LNCAP (cell line): Measurements from ENCODE around the gene PASK.

Experiments
- TF ChIP-seq, protein P1 (sequence below): fragments of 450-650 bp; IDR thresholded peaks from 2 replicates; pipeline ENCODE4 v1.5.1; 2017; ENCODE audit warnings: mild to moderate bottlenecking

The PASK gene

DNA sequence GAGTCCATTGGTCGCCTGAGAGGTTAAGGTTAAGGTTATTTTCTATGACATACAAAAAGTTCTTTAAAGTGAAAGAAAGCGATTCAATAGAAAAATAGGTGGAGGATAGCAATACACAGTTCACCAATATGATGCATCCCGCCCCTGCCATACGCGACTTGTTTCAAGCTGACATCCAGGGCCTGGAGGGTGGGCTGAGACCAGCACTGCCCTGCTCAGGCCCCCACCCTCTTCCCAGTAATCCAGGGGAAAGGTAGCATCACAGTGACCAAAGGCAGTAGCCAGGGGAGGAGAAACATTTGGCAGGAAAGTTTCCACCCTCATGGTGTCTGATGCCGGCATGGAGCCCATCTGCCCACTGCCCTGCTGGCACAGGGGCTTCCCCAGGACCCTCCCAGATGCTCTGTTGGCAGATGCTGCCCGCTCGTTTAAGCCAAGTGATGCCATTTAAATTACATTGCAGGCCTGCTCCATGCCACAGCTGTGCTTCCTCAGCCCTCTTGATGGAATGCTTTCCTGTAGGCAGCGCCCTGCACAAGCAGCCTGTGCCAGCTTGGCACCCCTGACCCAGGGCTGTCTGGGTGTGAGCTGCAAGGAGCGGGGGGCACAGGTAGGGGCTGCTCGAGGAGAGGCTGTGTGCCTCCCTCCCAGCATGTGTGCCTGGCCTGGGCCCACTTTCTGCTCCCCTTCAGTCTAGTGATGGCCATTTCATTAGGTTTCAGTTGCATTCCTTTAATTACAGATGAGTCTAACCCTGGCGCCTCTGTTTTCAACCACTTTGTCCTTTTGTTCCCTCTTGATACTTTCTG is 28.5 kb upstream of the PASK start:
- TF ChIP-seq, protein P1, sequence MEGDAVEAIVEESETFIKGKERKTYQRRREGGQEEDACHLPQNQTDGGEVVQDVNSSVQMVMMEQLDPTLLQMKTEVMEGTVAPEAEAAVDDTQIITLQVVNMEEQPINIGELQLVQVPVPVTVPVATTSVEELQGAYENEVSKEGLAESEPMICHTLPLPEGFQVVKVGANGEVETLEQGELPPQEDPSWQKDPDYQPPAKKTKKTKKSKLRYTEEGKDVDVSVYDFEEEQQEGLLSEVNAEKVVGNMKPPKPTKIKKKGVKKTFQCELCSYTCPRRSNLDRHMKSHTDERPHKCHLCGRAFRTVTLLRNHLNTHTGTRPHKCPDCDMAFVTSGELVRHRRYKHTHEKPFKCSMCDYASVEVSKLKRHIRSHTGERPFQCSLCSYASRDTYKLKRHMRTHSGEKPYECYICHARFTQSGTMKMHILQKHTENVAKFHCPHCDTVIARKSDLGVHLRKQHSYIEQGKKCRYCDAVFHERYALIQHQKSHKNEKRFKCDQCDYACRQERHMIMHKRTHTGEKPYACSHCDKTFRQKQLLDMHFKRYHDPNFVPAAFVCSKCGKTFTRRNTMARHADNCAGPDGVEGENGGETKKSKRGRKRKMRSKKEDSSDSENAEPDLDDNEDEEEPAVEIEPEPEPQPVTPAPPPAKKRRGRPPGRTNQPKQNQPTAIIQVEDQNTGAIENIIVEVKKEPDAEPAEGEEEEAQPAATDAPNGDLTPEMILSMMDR: no peak

DNA sequence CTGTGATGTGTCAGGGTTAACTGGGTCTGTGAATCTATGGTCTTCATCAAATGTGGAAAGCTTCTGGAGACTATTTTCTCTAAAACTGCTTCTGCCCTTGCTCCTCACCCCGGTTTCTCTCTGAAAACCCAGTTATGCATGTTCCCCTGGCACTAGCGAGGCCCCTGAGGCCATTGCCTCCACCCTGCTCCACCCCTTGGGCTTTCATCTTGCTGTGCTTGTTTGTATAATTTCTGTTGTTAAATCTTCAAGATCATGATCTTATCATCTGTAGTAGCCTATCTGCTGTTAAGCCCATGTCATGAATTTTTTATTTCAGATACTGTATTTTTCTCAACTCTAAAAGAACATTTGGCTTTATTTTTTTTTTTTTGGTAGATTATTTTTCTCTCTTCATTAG is 24.3 kb upstream of the PASK start:
- TF ChIP-seq, protein P1: no peak

DNA sequence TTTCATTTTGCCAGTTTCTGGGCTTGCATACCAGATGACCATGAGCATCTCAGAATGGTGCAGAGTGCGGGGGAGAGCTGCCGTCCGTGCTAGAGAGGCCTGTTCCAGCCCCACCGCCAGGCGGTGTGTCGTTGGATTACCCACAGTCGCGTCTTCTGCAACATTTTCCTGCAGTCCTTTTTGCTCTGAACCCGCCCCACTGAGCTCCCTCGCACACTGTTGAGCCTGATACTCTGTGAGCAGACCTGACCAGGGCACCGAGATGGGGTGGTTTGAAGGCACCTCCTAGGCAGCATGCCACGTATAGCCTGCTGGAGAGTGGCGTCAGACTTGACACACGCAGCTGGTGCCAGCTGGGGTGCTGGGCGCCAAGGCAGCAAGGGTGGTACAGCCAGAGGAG is 19.1 kb upstream of the PASK start:
- TF ChIP-seq, protein P1: no peak

DNA sequence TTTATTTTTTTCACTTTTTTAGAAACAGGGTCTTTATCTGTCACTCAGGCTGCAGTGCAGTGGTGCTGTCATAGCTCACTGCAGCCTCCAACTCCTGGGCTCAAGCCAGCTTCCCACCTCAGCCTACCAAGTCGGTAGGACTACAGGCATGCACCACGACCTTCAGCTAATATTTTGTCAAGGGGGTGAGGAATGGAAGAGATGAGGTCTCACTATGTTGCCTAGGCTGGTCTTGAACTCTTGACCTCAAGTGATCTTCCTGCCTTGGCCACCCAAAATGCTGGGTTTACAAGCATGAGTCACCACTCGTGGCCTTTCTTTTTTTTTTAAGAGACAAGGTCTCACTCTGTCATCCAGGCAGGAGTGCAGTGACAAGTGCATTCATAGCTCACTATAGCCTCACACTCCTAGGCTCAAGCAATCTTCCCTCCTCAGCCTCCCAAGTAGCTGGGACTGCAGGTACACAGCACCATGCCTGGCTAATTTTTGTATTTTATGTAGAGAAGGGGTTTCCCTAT is 14.4 kb upstream of the PASK start:
- TF ChIP-seq, protein P1: no peak

DNA sequence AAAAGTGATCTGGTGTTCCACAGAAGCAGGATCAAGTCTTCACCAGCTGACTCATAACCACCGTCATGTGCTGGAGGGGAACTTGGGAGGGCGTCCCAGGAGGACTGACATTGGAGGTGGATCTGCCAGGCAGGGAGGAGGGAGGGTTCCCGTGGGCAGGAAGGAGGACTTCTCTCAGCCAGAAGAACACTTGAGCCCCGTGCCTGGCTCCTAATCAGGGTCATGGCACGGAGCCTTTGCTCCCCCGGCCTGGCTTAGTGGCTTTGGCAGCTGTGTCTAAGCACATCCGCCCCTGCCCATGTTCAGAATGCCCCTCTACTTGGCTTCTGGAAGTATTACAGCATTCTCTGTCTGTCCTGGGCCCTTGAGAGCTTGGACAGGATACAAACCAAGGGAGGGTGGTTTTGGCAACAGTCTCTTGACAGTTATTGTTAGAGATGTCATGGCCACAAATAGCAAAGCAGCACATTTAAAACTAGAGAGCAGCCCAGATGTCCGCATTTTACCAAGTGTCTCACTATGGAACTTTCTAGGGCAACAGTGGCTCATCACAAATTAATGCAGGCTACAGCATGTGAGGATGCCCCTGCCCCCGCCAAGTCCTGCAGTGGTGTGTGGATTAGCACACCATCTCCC is 12.5 kb upstream of the PASK start:
- TF ChIP-seq, protein P1: no peak

DNA sequence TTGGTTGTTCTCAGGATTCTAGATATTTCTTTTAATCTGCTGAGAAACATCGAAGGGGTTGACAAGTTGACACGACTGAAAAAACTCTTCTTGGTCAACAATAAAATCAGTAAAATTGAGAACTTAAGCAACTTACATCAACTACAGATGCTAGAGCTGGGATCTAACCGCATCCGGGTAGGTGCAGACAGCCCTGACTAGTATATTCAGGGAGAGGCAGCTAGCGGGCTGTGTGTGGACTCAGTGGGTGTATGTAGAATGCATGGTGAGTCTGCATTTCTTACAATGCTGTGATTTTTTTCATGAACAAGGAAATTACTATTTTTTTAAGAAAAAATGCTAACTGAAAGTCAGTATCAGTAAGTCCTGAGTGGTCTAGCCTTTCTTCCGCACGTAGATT is 11.0 kb upstream of the PASK start:
- TF ChIP-seq, protein P1: no peak

DNA sequence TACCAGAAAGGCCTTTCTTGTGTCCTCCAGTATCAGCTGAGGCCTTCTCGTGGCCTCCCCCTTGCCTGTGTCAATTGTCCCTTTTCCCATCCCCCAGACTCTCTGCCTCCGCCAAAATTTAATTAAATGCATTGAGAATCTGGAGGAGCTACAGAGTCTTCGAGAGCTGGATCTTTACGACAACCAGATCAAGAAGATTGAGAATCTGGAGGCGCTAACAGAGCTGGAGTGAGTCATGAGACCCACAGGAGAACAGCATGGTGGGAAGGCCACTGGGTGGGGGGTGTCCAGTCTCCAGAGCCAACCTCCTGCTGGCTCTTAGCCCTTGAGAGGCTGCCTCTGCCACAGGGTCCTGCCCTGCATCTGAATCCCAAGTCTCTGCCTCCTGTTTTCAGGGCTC is 9.8 kb upstream of the PASK start:
- TF ChIP-seq, protein P1: no peak
